ENCODE data around the gene CCR5AS.

DNA sequence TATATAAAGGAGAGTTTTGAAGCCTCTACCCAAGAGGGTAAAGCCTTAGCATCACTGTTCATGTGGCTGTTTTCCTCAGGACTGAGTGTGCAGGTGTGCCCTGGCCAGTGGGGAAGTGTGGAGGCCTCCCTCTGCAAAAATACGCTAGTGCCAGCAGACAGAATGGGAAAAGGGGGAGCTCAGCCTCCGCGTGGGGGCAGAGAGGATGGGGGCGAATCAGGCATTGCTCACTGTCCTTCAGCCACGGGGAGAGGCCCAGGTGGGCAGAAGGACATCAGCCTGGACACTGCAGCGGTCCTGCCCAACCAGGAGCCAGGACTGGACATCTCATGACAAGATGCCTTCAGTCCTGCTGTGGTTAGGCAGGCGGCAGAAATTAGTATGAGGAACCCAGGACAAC lies 47.7 kb upstream of the CCR5AS start:
- TF ChIP-seq, protein P1, sequence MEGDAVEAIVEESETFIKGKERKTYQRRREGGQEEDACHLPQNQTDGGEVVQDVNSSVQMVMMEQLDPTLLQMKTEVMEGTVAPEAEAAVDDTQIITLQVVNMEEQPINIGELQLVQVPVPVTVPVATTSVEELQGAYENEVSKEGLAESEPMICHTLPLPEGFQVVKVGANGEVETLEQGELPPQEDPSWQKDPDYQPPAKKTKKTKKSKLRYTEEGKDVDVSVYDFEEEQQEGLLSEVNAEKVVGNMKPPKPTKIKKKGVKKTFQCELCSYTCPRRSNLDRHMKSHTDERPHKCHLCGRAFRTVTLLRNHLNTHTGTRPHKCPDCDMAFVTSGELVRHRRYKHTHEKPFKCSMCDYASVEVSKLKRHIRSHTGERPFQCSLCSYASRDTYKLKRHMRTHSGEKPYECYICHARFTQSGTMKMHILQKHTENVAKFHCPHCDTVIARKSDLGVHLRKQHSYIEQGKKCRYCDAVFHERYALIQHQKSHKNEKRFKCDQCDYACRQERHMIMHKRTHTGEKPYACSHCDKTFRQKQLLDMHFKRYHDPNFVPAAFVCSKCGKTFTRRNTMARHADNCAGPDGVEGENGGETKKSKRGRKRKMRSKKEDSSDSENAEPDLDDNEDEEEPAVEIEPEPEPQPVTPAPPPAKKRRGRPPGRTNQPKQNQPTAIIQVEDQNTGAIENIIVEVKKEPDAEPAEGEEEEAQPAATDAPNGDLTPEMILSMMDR (IDR thresholded peaks at IDR 0.05), result no peak
- TF ChIP-seq POLR2A (IDR thresholded peaks at IDR 0.05), result no peak
